Subcutaneous abdominal adipose tissue (tissue), 5 donors: ENCODE measurements around the gene ZNF22.

Experiments
- H3K27ac ChIP-seq: one replicate; pipeline ENCODE4 v1.7.0; 2013; ENCODE audit warnings: low read depth, mild to moderate bottlenecking, inconsistent platforms, low read length, moderate library complexity
- H3K27me3 ChIP-seq, 5 donors: one replicate each; pipeline ENCODE4 v1.7.0; 2013; ENCODE audit warnings: low read length in 5 of 5, inconsistent platforms in 1 of 5; ENCODE audit not compliant: control insufficient read depth in 5 of 5, insufficient read depth in 4 of 5
- H3K36me3 ChIP-seq, 5 donors: one replicate each; pipeline ENCODE4 v1.7.0; 2013; ENCODE audit warnings: low read length in 5 of 5; ENCODE audit not compliant: control insufficient read depth in 5 of 5, insufficient read depth in 5 of 5
- H3K4me1 ChIP-seq, 5 donors: one replicate each; pipeline ENCODE4 v1.7.0; 2013; ENCODE audit warnings: low read length in 5 of 5, mild to moderate bottlenecking in 3 of 5, moderate library complexity in 1 of 5; ENCODE audit not compliant: control insufficient read depth in 5 of 5, insufficient read depth in 5 of 5
- H3K4me3 ChIP-seq, 5 donors: one replicate each; pipeline ENCODE4 v1.7.0; 2013; ENCODE audit warnings: low read length in 5 of 5, low read depth in 1 of 5
- H3K9ac ChIP-seq, 5 donors: one replicate each; pipeline ENCODE4 v1.7.0; 2013; ENCODE audit warnings: low read length in 5 of 5, mild to moderate bottlenecking in 4 of 5, moderate library complexity in 3 of 5
- H3K9me3 ChIP-seq, 5 donors: one replicate each; pipeline ENCODE4 v1.7.0; 2013; ENCODE audit warnings: low read length in 5 of 5; ENCODE audit not compliant: control insufficient read depth in 5 of 5
- donor health status: healthy.
- donor health status: healthy.
- donor health status: healthy.
- donor health status: healthy.
- donor health status: healthy.

Gene ZNF22

DNA sequence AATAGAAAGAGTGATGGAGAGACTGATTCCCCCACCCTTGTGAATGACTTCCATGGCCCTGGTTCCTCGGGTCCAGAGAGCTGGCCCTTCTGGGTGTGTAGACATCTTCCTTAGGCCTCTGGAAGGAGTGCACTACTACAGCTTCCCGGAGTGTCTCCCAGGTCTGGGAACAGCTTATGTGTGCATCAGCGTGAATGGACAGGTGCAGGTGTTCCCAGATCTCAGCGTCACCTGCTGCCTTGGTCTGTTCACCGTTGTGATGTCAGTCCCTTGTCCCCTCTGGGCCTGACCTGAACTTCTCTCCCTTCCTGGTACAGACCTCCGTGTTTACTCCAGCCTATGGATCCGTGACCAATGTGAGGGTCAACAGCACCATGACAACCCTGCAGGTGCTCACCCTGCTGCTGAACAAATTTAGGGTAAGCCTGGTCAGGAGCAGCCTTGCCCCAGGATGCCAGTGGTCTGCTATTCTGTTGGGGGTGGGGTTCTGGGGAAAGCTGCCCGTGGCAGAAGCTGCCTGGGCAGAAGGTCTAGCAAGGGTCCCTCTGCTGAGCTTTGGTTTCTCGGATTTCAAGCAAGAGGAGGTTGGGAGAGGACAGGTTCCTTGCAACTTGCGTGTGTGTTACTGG, 11.7 kb upstream of the ZNF22 start:
- Histone ChIP-seq H3K27me3 (no peaks in the 10 kb centered on the region), H3K36me3 (peaks cover 0 to 84% (median 55%) of the 10 kb centered on the region in 5 donors), H3K9ac (no peak overlapping the region), H3K4me1 (peaks cover 19 to 71% (median 64%) of the 10 kb centered on the region in 5 donors), H3K9me3 (no peaks in the 10 kb centered on the region), H3K4me3 (no peak overlapping the region), H3K27ac (no peak overlapping the region)

DNA sequence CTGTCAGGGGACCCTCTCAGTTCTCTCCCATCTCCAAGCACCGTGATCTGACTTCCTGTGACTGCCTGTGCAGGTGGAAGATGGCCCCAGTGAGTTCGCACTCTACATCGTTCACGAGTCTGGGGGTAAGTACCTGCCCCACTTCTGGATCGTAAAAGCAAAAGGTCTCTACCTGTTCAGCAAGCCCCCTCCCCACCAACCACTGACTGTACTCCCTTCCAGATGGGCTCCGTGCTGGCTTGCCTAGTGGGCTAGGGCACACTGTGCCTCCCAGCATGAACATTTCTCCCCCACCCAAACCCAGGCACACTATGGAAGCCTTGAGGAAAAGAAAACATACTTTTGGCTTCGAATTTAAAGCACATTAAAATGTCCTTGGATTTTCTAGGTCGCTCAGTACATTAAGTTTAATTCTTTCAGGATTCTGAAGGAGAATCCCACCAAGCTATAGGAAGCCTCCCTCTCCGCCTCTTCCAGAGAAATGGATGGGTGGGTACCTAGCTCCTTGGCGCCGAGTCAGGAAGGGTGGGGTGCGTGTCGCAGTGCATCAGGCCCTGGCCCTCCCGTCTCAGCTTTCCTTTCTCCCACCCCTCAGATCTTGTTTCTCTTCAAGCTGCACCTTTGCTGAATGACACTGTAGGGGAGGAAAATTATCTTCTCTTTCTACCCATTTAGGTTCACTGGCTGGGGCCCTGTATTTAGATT, 11.0 kb upstream of the ZNF22 start:
- H3K9ac ChIP-seq: no peak overlapping the region
- H3K27me3 ChIP-seq: no peaks in the 10 kb centered on the region
- no peak overlapping the region for H3K4me3 ChIP-seq
- peaks cover 0 to 77% (median 48%) of the 10 kb centered on the region in 5 donors for H3K36me3 ChIP-seq
- H3K4me1 ChIP-seq: peaks cover 23 to 74% (median 70%) of the 10 kb centered on the region in 5 donors
- no peaks in the 10 kb centered on the region for H3K9me3 ChIP-seq
- H3K27ac ChIP-seq: no peak overlapping the region

- Histone ChIP-seq H3K9me3 (no peaks in the 10 kb centered on the region), H3K4me3 (no peak overlapping the region), H3K4me1 (peaks cover 28 to 75% (median 72%) of the 10 kb centered on the region in 5 donors), H3K27me3 (no peaks in the 10 kb centered on the region), H3K9ac (no peak overlapping the region), H3K27ac (no peak overlapping the region), H3K36me3 (peaks cover 0 to 72% (median 42%) of the 10 kb centered on the region in 5 donors)
Observed at GRCh38 chr10:44990302-44990655, 10.4 kb upstream of the ZNF22 start.

DNA sequence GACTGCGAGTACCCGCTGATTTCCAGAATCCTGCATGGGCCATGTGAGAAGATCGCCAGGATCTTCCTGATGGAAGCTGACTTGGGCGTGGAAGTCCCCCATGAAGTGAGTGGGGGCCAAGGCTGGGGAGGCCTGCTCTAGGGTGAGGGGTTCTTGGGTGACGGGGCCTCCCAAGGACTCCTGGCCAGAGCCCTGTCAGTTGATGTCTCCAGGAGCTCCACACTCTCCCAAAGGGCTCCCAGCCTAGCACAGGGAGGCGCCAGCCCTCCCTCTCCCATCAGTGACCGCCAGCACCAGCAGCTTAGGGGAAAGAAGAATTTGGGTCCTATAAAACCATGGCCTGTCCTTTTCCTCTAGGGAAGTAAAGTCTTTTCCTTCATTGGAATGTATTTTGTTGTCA, 9.8 kb upstream of the ZNF22 start:
- Histone ChIP-seq H3K27ac (no peak overlapping the region), H3K4me3 (no peak overlapping the region), H3K4me1 (peaks cover 30 to 75% (median 73%) of the 10 kb centered on the region in 5 donors)

DNA sequence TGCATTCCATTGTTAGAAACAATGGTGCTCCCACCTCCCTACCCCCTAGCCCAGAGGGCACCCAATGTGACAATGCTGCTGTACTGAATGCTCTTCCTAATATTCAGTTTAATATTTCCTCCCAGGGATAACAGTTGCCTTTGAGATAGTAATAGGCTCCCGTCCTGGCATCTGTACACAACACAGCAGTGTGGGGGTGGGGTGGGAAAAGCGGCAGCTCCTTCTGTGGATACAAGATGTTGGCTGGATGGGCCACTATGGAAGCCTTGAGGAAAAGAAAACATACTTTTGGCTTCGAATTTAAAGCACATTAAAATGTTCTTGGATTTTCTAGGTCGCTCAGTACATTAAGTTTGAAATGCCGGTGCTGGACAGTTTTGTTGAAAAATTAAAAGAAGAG, 9.2 kb upstream of the ZNF22 start:
- H3K9me3 ChIP-seq: no peaks in the 10 kb centered on the region
- H3K27ac ChIP-seq: peak overlapping the region; percentile 74
- no peaks in the 10 kb centered on the region for H3K27me3 ChIP-seq
- no peak overlapping the region for H3K4me3 ChIP-seq
- H3K9ac ChIP-seq: no peak overlapping the region
- peaks cover 0 to 60% (median 40%) of the 10 kb centered on the region in 5 donors for H3K36me3 ChIP-seq
- peaks cover 31 to 75% (median 73%) of the 10 kb centered on the region in 5 donors for H3K4me1 ChIP-seq

More for the DNA sequence above, 9.8 kb upstream of the ZNF22 start:
- Histone ChIP-seq H3K9me3 (no peaks in the 10 kb centered on the region), H3K36me3 (peaks cover 0 to 66% (median 40%) of the 10 kb centered on the region in 5 donors), H3K27me3 (no peaks in the 10 kb centered on the region), H3K9ac (no peak overlapping the region)

- peak overlapping the region in 2 of 5 donors; percentile 17 to 48 for H3K9ac ChIP-seq
- peaks cover 35 to 78% (median 73%) of the 10 kb centered on the region in 5 donors for H3K4me1 ChIP-seq
Observed at GRCh38 chr10:44992070-44992731, 8.5 kb upstream of the ZNF22 start.

GRCh38 chr10:44992732-44993225, 7.9 kb upstream of the ZNF22 start:
- Histone ChIP-seq H3K4me3 (no peak overlapping the region), H3K9ac (peak overlapping the region in 1 of 5 donors; percentile 17), H3K9me3 (no peaks in the 10 kb centered on the region), H3K4me1 (peaks cover 39 to 84% (median 73%) of the 10 kb centered on the region in 5 donors), H3K36me3 (peaks cover 0 to 60% (median 40%) of the 10 kb centered on the region in 5 donors), H3K27ac (peak overlapping the region; percentile 99), H3K27me3 (no peaks in the 10 kb centered on the region)

More at GRCh38 chr10:44992070-44992731, 8.5 kb upstream of the ZNF22 start:
- H3K36me3 ChIP-seq: peaks cover 0 to 60% (median 40%) of the 10 kb centered on the region in 5 donors
- H3K27ac ChIP-seq: peak overlapping the region; percentile 74
- H3K4me3 ChIP-seq: no peak overlapping the region
- no peaks in the 10 kb centered on the region for H3K27me3 ChIP-seq
- H3K9me3 ChIP-seq: no peaks in the 10 kb centered on the region

- Histone ChIP-seq H3K4me1 (peaks cover 43 to 90% (median 79%) of the 10 kb centered on the region in 5 donors), H3K9ac (peak overlapping the region in 4 of 5 donors; percentile 2 to 45 (median 30)), H3K36me3 (peaks cover 0 to 55% (median 39%) of the 10 kb centered on the region in 5 donors), H3K9me3 (no peaks in the 10 kb centered on the region), H3K27me3 (no peaks in the 10 kb centered on the region), H3K27ac (peak overlapping the region; percentile 99), H3K4me3 (peak overlapping the region in 3 of 5 donors; percentile 9 to 22 (median 12))
Observed at GRCh38 chr10:44993226-44993921, 7.3 kb upstream of the ZNF22 start.

- Histone ChIP-seq H3K36me3 (peaks cover 0 to 47% (median 33%) of the 10 kb centered on the region in 5 donors), H3K27me3 (no peaks in the 10 kb centered on the region), H3K9me3 (no peaks in the 10 kb centered on the region), H3K27ac (peak overlapping the region; percentile 99), H3K4me1 (peaks cover 43 to 96% (median 84%) of the 10 kb centered on the region in 5 donors), H3K9ac (peak overlapping the region in 3 of 5 donors; percentile 16 to 72 (median 45)), H3K4me3 (peak overlapping the region in 2 of 5 donors; percentile 9 to 12)
Observed at GRCh38 chr10:44993922-44994751, 6.6 kb upstream of the ZNF22 start.
